NCI-H524 (cell line): ENCODE measurements around the gene KIAA1614.

Experiments
- DNase-seq, 2 experiments: peaks; one replicate each; lab custom pipeline; 2025; lab: John Stamatoyannopoulos, UW

The KIAA1614 gene

GRCh38 chr1:180912801-180913565 lies at the start of gene KIAA1614:
Gene KIAA1614, plus strand, starts transcription at chr1:180912897. Its CDS starts 347 bp downstream, at chr1:180913244.
- no peak for DNase-seq

GRCh38 chr1:180863158-180863775 lies 49.4 kb upstream of the KIAA1614 start:
- DNase-seq: peak; percentile 30 to 55

- DNase-seq: peak; percentile 26 to 76
Measured at GRCh38 chr1:180881806-180882509, 30.7 kb upstream of the KIAA1614 start.

GRCh38 chr1:180884588-180885300 lies 28.0 kb upstream of the KIAA1614 start:
- DNase-seq: no peak

GRCh38 chr1:180886338-180886737 lies 26.4 kb upstream of the KIAA1614 start:
- no peak for DNase-seq

GRCh38 chr1:180887841-180888240 lies 24.9 kb upstream of the KIAA1614 start:
- no peak for DNase-seq

GRCh38 chr1:180888870-180889269 lies 23.8 kb upstream of the KIAA1614 start:
- DNase-seq: no peak

GRCh38 chr1:180889325-180889724 lies 23.4 kb upstream of the KIAA1614 start:
- DNase-seq: no peak

- DNase-seq: no peak
Measured at GRCh38 chr1:180892272-180892671, 20.4 kb upstream of the KIAA1614 start.

- DNase-seq: no peak
Measured at GRCh38 chr1:180892675-180893074, 20.0 kb upstream of the KIAA1614 start.

- DNase-seq: no peak
Measured at GRCh38 chr1:180893614-180894013, 19.1 kb upstream of the KIAA1614 start.

- no peak for DNase-seq
Measured at GRCh38 chr1:180896161-180896560, 16.5 kb upstream of the KIAA1614 start.

- no peak for DNase-seq
Measured at GRCh38 chr1:180898441-180899219, 14.1 kb upstream of the KIAA1614 start.

GRCh38 chr1:180899262-180899661 lies 13.4 kb upstream of the KIAA1614 start:
- DNase-seq: no peak

- DNase-seq: no peak
Measured at GRCh38 chr1:180901076-180901990, 11.4 kb upstream of the KIAA1614 start.

GRCh38 chr1:180902541-180902940 lies 10.2 kb upstream of the KIAA1614 start:
- DNase-seq: no peak

GRCh38 chr1:180905927-180906326 lies 6.8 kb upstream of the KIAA1614 start:
- no peak for DNase-seq

GRCh38 chr1:180906511-180906910 lies 6.2 kb upstream of the KIAA1614 start:
- DNase-seq: no peak

- DNase-seq: no peak
Measured at GRCh38 chr1:180907313-180908055, 5.2 kb upstream of the KIAA1614 start.
